ENCODE data around the gene URM1.
"Not testable (repeated sequence)": the region's sequence is repeated elsewhere in the genome, so short reads cannot be mapped to it uniquely, and the experiment has no call there.

URM1 gene

GRCh38 chr9:128370752-128371629 is at the start of gene URM1:
Gene URM1, plus strand, starts transcription at chr9:128371374. Its CDS starts 7 bp downstream, at chr9:128371381.
- DNase-seq (ENCODE audit: low spot score) = peak; percentile 98

DNA sequence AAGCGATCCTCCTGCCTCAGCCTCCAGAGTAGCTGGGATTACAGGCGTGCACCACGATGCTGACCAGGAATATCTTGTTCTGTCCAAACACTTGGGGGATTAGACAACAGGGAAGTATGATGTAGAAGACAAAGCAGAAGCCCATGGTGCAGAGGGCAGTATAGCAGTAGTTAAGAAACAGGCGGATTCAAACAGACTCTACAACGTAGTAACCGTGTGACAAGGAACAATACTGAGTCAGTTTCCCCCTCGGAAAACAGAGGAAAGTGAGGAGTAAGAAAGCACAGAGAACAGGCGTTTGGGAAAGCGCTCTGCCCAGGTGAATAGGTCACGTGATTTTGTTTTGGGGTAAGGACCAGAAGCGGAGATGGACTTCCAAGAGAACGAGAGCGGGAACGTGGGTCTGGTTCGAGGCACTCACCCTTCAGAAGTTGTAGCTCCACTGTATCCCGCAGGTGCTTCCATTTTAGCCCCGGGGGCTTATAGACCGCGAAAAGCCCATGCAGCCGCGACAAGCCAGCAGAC is 49.2 kb upstream of the URM1 start:
- no peak for DNase-seq (ENCODE audit: low spot score)

DNA sequence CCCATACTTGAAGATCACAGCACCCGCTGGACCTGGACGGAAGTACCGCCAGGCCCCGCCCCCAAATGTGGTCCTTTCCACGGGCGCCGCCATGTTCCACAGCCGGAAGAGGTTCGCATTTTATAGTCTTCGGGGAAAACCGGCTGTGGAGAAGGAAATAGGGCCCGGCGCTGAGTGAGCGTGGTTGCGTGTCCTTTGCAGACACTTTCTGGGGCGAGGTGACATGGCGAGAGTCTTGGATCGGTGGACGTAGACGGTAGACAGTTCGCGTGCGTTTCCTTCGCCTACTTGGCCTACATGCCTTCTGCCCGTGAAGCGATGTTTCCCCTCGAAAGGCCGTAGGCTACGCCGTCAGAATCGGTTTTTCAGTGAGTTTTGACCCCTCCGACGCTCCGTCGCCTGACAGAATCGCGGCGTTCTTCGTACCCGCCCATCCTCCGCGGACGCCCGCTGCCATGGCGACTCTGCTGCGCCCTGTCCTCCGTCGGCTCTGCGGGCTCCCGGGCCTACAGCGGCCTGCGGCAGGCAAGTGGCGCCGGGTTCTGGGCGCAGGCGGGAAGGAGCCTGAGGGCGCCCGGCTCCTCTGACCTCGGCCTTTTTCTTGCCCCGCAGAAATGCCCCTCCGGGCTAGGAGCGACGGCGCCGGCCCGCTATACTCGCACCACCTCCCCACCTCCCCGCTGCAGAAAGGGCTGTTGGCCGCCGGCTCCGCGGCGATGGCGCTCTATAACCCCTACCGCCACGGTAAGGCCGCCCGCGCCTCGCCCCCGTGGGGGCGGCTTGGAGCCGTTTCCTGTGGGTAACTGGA is 48.6 kb upstream of the URM1 start, which contains the start of the genes COQ4 and TRUB2:
Gene COQ4 (plus strand): TSS at position 436 of the 808 bp plus-strand sequence. CDS start 20 bp downstream, at position 456.
Gene TRUB2 (minus strand): TSS at position 44 of the 808 bp plus-strand sequence. CDS start 39 bp downstream, at position 5.
- peak; percentile 95 for DNase-seq (ENCODE audit: low spot score)

- DNase-seq (ENCODE audit: low spot score) = peak; percentile 56
Observed at GRCh38 chr9:128323212-128323730, 47.9 kb upstream of the URM1 start.

- no peak for DNase-seq (ENCODE audit: low spot score)
Observed at GRCh38 chr9:128323791-128324190, 47.4 kb upstream of the URM1 start.

- DNase-seq (ENCODE audit: low spot score) = no peak
Observed at GRCh38 chr9:128324401-128324800, 46.8 kb upstream of the URM1 start.

GRCh38 chr9:128325629-128326028 is 45.5 kb upstream of the URM1 start:
- no peak for DNase-seq (ENCODE audit: low spot score)

- DNase-seq (ENCODE audit: low spot score) = no peak
Observed at GRCh38 chr9:128333451-128333869, 37.7 kb upstream of the URM1 start.

DNA sequence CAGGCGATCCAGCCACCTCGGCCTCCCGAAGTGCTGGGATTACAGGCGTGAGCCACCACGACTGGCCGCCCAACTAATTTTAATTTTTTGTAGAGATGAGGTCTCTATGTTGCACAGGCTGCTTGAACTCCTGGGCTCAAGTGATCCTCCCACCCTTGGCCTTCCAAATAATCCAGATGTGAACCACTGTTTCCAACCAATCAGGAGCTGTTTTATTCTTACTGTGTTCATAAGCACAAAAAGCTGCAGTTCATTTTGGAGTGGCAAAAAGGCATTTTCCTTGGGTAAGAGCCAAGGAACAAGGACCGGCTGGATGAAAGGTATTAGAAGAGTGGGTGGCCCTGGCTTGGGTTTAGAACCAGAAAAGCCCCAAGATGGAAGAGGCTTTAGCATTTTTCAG is 36.0 kb upstream of the URM1 start:
- DNase-seq (ENCODE audit: low spot score) = no peak

- no peak for DNase-seq (ENCODE audit: low spot score)
Observed at GRCh38 chr9:128335914-128336313, 35.3 kb upstream of the URM1 start.

- no peak for DNase-seq (ENCODE audit: low spot score)
Observed at GRCh38 chr9:128337936-128338335, 33.2 kb upstream of the URM1 start.

GRCh38 chr9:128338852-128339614 is 32.1 kb upstream of the URM1 start:
- not testable (repeated sequence) for DNase-seq (ENCODE audit: low spot score)

GRCh38 chr9:128339761-128340690 is 31.1 kb upstream of the URM1 start, which contains the start of gene SLC27A4:
Gene SLC27A4, plus strand, starts transcription at chr9:128340527. Its CDS starts 2,606 bp downstream, at chr9:128343133.
- peak; percentile 86 for DNase-seq (ENCODE audit: low spot score)

- peak; percentile 23 for DNase-seq (ENCODE audit: low spot score)
Observed at GRCh38 chr9:128340691-128341434, 30.3 kb upstream of the URM1 start.

DNA sequence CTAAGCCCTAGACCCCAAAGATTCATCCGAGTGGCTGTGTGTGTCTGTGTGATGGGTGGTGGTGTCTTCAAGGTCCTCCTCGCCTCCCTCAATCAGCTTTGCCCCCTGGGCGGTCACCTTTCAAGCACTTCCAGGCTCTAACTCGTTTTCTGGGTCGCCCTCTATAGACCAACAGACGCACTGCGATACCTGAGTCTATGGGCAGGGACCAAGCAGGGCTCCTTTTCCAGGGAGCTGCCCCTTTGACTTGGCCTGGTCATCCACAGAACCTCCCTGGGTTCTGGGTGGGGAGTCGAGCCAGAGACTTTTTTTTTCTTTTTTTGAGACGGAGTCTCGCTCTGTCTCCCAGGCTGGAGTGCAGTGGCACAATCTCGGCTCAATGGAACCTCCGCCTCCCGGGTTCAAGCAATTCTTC is 29.7 kb upstream of the URM1 start:
- peak; percentile 82 for DNase-seq (ENCODE audit: low spot score)

- DNase-seq (ENCODE audit: low spot score) = no peak
Observed at GRCh38 chr9:128342971-128343680, 28.0 kb upstream of the URM1 start.

GRCh38 chr9:128343855-128344254 is 27.3 kb upstream of the URM1 start:
- no peak for DNase-seq (ENCODE audit: low spot score)

DNA sequence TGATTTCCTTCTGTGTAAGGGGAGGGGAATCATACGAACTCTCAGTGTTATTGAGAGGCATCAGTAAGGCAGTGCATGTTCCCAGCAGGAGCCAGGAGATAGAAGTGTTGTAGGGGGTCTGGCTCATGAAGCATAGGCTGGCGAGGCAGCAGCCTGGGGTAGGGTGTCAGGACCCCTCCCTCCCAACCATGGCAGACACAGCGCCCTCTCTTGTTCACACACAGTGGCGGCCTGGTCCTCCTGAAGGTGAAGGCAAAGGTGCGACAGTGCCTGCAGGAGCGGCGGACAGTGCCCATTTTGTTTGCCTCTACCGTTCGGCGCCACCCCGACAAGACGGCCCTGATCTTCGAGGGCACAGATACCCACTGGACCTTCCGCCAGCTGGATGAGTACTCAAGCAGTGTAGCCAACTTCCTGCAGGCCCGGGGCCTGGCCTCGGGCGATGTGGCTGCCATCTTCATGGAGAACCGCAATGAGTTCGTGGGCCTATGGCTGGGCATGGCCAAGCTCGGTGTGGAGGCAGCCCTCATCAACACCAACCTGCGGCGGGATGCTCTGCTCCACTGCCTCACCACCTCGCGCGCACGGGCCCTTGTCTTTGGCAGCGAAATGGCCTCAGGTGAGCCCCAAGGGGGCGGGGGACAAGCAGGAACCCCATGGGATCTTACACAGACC is 26.1 kb upstream of the URM1 start:
- DNase-seq (ENCODE audit: low spot score) = no peak
